ENCODE measurements around the gene TMPRSS3.

DNA sequence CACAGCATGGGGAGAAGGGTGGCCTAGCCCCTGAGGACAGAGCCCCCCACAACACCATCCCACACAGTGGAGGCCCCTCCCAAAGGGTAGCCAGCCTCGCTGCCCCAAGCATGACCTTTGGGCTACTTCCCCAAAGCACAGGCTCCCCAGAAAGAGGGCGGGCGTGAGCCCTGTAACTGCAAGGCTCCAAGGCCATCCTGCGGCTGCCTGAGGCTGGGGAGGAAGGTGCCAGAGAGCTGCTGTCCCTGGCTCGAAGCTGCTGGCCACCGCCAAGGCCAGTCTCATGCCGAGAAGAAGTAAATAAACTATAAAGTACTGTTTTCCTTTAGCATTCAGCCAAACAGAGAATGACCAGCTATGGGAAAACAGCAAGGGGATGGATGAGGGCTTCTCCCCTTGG lies 35.3 kb upstream of the TMPRSS3 start:
- TF ChIP-seq POLR2A (IDR thresholded peaks at IDR 0.05; ENCODE audit: insufficient read depth in 1 of 2, low read depth in 2 of 2, low read length in 2 of 2), result no peak
- TF ChIP-seq, protein P1, sequence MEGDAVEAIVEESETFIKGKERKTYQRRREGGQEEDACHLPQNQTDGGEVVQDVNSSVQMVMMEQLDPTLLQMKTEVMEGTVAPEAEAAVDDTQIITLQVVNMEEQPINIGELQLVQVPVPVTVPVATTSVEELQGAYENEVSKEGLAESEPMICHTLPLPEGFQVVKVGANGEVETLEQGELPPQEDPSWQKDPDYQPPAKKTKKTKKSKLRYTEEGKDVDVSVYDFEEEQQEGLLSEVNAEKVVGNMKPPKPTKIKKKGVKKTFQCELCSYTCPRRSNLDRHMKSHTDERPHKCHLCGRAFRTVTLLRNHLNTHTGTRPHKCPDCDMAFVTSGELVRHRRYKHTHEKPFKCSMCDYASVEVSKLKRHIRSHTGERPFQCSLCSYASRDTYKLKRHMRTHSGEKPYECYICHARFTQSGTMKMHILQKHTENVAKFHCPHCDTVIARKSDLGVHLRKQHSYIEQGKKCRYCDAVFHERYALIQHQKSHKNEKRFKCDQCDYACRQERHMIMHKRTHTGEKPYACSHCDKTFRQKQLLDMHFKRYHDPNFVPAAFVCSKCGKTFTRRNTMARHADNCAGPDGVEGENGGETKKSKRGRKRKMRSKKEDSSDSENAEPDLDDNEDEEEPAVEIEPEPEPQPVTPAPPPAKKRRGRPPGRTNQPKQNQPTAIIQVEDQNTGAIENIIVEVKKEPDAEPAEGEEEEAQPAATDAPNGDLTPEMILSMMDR (CRISPR knock-in tag; IDR thresholded peaks at IDR 0.05), result no peak
- no peak for TF ChIP-seq HNRNPH1 (optimal IDR thresholded peaks at IDR 0.05; ENCODE audit: low read depth, low read length)
- TF ChIP-seq, protein P2, sequence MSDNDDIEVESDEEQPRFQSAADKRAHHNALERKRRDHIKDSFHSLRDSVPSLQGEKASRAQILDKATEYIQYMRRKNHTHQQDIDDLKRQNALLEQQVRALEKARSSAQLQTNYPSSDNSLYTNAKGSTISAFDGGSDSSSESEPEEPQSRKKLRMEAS (IDR thresholded peaks at IDR 0.05), result no peak
- TF ChIP-seq EZH2 (conservative IDR thresholded peaks at IDR 0.05; ENCODE audit: low read depth, low read length), result no peak
- TF ChIP-seq TCF7L2 (IDR thresholded peaks at IDR 0.05; ENCODE audit: low read depth, low read length), result no peak
- TF ChIP-seq BHLHE40 (IDR thresholded peaks at IDR 0.05; ENCODE audit: low read length), result no peak
- TF ChIP-seq SRF (IDR thresholded peaks at IDR 0.05; ENCODE audit: low read depth, low read length), result no peak

Data from HepG2 (cell line).